ENCODE results near the gene MAPKAPK5.

The MAPKAPK5 gene, protein sequence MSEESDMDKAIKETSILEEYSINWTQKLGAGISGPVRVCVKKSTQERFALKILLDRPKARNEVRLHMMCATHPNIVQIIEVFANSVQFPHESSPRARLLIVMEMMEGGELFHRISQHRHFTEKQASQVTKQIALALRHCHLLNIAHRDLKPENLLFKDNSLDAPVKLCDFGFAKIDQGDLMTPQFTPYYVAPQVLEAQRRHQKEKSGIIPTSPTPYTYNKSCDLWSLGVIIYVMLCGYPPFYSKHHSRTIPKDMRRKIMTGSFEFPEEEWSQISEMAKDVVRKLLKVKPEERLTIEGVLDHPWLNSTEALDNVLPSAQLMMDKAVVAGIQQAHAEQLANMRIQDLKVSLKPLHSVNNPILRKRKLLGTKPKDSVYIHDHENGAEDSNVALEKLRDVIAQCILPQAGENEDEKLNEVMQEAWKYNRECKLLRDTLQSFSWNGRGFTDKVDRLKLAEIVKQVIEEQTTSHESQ

DNA sequence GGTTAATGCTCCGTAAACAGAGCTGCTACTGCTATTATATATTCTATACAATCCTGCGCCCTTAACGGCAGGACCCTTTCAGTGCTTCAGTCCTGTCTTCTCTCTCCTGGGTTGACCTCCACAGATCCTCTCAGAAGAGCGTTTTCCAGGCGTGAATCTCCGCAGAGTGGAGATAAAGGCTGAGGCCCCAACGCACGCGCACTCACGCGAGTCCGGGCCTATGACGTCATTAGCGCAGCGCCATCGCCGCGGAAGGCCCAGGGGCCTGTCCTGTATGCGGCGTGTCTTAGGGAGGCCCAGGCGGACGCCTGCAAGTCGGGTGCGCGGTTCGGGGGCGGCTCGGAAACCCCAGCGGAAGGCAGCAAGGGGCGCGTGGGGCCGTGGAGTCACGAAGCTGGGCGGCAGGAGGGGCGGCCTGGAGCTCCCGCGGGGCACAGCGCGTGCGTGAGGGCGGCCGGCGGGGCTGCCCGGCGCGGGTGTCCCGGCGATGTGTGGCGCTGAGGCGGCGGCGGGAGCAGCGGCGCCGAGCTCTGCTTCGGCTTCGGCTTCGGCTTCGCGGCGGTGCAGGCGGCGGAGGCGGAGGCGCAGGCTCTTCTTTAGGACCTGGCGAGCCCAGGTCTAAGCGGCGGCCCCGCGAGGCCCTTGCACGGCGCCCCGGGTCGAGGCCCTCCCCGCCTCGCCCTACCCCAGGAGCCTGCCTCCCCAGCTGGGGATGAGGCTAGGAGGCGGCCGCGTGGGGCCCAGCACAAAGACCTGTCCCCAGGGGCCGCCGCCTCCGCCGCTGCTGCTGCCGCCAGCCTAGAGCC is at the start of gene MAPKAPK5:
MAPKAPK5 (plus strand) TSS at position 479 of the 806 bp plus-strand sequence. CDS start 506 bp downstream, outside the sequence.
- TF ChIP-seq, protein P1, sequence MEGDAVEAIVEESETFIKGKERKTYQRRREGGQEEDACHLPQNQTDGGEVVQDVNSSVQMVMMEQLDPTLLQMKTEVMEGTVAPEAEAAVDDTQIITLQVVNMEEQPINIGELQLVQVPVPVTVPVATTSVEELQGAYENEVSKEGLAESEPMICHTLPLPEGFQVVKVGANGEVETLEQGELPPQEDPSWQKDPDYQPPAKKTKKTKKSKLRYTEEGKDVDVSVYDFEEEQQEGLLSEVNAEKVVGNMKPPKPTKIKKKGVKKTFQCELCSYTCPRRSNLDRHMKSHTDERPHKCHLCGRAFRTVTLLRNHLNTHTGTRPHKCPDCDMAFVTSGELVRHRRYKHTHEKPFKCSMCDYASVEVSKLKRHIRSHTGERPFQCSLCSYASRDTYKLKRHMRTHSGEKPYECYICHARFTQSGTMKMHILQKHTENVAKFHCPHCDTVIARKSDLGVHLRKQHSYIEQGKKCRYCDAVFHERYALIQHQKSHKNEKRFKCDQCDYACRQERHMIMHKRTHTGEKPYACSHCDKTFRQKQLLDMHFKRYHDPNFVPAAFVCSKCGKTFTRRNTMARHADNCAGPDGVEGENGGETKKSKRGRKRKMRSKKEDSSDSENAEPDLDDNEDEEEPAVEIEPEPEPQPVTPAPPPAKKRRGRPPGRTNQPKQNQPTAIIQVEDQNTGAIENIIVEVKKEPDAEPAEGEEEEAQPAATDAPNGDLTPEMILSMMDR (IDR thresholded peaks at IDR 0.05; ENCODE audit: low read length, missing control alignments) = no peak
- DNase-seq (ENCODE audit: low read depth) = peak; percentile 96
- H3K4me3 ChIP-seq (replicated peaks; ENCODE audit: low read depth, low read length) = peak within 1 kb of the TSS; percentile 93

DNA sequence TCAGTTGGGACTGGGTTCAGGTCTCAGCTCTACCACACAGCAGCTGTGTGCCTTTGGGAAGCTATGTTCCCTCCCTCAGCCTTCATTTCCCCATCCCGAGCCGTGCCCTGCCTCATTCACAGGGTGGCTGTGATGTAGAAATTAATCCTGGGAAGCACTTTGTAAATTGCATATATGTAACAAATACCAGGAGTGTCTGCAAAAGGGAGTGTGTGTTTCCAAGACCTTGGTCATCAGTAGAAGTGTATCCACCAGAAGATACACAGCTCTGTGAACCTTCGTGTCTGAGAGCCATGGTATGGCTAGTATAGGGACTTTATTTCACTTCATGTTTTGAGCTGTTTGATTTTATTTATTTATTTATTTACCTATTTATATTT is 49.2 kb upstream of the MAPKAPK5 start:
- no peak overlapping the region for H3K4me3 ChIP-seq (replicated peaks; ENCODE audit: low read depth, low read length)
- TF ChIP-seq, protein P1 (IDR thresholded peaks at IDR 0.05; ENCODE audit: low read length, missing control alignments) = no peak
- DNase-seq (ENCODE audit: low read depth) = no peak

DNA sequence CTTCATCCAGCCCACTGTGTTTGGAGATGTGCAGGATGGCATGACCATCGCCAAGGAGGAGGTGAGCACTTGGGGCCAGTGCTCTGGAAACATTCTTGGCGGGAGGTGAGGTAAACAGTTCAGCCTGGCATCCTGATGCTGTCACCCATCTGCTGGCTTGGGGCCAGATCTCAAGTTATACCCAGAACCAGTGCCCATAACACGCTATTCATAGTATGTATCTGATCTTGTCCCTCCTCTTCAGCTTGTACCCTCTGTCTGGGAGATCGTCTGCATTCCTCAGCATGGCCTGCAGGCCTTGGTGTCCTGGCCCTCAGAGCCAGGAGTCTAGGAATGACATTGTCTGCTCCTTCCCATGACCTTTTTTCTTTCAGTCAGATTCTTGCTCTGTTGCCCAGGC is 43.8 kb upstream of the MAPKAPK5 start:
- no peak overlapping the region for H3K4me3 ChIP-seq (replicated peaks; ENCODE audit: low read depth, low read length)
- DNase-seq (ENCODE audit: low read depth) = no peak
- TF ChIP-seq, protein P1 (IDR thresholded peaks at IDR 0.05; ENCODE audit: low read length, missing control alignments) = no peak

DNA sequence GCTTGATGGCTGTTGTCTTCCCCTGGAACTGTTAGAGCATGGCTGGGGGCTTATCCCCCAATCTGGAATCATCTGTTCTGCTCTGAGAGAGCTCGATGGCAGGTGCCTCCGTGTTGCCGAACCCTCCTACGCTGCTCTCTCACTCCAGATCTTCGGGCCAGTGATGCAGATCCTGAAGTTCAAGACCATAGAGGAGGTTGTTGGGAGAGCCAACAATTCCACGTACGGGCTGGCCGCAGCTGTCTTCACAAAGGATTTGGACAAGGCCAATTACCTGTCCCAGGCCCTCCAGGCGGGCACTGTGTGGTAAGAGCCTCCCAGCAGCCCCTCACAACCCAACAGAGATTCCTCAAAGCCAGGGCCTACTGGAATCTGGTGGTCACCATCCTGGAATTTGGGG is 42.3 kb upstream of the MAPKAPK5 start:
- no peak overlapping the region for H3K4me3 ChIP-seq (replicated peaks; ENCODE audit: low read depth, low read length)
- no peak for DNase-seq (ENCODE audit: low read depth)
- TF ChIP-seq, protein P1 (IDR thresholded peaks at IDR 0.05; ENCODE audit: low read length, missing control alignments) = no peak

DNA sequence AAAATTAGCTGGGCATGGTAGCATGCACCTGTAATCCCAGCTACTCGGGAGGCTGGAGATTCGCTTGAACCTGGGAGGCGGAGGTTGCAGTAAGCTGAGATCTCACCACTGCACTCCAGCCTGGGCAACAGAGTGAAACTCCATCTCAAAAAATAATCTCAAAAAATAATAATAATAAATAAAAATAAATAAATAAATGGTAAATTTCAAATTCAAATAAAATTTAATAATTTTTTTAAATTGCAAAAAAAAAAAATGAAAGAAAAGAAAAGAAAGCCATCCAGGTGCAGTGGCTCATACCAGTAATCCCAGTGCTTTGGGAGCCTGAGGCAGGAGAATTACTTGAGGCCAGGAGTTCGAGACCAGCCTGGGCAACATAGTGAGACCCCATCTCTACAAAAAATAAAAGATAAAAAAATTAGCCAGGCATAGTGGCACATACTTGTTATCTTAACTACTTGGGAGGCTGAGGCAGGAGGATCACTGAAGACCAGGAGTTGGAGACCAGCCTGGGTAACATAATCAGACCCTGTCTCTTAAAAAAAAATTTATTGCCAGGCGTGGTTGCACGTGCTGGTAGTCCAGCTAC is 38.9 kb upstream of the MAPKAPK5 start:
- DNase-seq (ENCODE audit: low read depth) = no peak
- no peak overlapping the region for H3K4me3 ChIP-seq (replicated peaks; ENCODE audit: low read depth, low read length)
- TF ChIP-seq, protein P1 (IDR thresholded peaks at IDR 0.05; ENCODE audit: low read length, missing control alignments) = no peak

DNA sequence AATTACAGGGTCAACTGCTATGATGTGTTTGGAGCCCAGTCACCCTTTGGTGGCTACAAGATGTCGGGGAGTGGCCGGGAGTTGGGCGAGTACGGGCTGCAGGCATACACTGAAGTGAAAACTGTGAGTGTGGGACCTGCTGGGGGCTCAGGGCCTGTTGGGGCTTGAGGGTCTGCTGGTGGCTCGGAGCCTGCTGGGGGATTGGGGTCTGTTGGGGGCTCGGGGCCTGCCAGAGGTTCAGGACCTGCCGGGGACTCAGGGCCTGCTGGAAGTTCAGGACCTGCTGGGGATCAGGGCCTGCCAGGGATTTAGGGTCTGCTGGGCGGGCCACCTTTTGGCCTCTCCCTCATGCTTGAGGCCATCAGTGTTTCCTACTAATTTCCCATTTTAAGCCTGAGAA is 38.2 kb upstream of the MAPKAPK5 start:
- TF ChIP-seq, protein P1 (IDR thresholded peaks at IDR 0.05; ENCODE audit: low read length, missing control alignments) = no peak
- no peak overlapping the region for H3K4me3 ChIP-seq (replicated peaks; ENCODE audit: low read depth, low read length)
- DNase-seq (ENCODE audit: low read depth) = no peak
